CD4-positive, alpha-beta T cell treated with Interleukin-6 at 100 ng/mL for 8 hours (primary cell): ENCODE data around the gene STK10.
A peak's percentile ranks its signal among the peaks of the same experiment; 100 is the strongest.
"Not testable (repeated sequence)": the region's sequence is repeated elsewhere in the genome, so short reads cannot be mapped to it uniquely, and the experiment has no call there.

Experiments used
- DNase-seq: peaks from one replicate; pipeline ENCODE4 v3.0.0-alpha.2; 2020; ENCODE audit warnings: mixed read lengths, low spot score

Gene STK10

DNA sequence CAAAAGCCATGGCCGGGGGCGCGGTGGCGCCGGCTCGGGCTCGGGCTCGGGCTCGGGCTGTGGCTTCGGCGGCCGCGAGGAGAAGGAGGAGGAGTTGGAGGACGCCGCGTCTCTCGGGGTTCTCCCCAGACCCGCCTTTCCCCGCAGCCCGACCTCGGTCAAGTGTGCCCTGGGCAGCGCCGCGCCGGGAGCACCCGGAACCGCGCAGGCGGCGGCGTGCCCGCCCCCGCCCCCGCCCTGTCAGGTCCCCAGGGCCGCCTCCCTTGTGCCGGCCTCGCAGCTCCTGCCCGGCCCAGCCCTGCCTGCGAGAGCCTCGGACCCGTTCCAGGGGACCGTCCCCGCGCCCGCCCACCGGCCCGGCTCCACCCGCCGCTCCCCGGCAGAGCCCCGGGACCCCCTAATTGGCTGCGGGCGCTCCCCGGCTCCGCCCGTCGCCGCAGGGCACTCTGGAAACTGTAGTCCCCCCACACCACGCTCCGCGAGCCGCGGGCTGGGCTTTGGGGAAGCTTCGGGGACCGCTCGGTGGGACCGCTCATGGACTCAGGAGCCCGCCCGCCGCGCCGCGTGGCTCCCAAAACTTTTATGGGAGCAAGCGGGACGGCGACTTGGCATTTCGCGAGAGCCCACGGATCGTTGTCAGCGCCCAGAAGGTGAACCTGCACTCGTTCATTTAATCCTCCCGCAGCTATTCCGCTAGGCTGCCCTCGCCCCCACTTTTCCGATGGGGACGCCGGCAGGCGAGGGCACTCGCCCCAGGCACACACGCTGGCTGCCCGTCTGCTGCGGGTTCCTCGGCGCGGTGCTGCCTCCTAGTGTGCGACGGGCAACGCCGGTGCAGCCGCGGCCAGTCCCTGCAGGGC lies at the start of gene STK10:
TSS of gene STK10 (minus strand) at position 192 of the 860 bp plus-strand sequence. CDS start at position 10, 182 bp downstream.
- DNase-seq = peak; percentile 90

DNA sequence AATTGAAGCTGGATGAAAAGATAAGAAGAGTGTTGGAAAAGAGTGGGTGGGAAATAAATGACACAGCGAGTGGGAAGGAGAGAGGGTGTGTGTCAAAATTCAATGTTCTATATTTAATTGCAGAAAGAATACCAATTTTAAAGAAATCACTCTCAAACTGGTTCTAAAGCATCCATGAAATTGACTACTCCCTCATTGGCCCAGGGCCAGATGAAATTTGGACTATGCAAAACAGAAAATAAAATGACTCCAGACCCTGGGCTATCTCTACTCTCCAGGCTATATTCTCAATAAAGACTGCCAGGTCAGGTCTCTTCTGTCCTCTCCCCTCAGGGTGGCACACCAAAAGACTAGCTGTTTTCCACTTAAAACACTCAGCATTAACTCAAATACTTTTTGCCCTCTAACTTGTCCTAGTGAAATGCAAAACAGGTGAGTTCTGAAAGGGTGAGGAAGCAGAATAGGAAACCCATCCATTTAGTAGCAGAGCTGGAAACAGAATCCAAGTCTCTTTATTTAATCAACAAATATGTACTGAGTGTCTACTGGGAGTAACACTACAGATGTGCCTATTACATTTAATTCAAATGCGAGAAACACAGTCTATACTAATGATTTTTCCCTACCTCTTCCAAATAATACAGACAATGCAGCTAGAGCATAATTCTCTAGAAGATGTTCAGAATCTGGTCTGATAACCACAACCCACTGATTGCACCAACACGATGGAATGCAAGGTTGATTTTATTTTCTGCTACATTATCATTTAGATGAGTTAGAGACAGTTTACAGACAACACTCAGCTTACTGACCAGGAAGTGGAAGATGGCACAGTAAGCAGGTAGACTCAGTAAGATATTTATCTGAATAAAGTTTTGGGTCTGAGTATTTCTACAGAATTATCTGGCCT lies 48.1 kb upstream of the STK10 start:
- DNase-seq = no peak

DNA sequence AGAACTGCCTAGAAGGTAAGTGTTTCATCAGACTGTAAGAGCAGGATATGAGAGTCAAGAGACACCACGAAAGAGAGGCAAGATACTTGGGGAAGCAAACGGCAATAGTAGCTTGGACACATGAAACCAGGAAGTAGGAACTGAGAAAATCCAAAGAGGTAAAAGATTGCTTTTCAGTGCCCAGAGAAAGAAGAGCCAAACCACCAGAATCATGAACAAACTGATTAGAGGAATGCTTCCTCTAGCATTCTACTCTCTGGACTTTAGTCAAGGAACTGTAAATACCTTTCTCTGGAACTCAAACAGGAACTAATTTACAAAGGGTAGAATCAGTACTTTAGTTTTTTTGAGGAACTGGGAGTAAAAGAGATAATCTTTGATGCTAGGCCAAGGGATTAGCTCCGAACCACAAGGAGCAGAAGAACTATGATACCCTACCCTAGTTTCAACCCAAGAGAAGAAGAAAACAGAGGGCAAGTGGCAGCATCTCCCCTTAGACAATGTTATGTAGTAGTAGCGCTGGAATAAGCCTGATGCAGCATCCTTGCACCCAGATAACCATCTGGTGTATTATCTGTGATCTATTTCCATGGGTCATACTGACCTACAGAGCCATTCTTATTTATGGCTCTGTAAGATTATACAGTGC lies 47.2 kb upstream of the STK10 start:
- DNase-seq = no peak

DNA sequence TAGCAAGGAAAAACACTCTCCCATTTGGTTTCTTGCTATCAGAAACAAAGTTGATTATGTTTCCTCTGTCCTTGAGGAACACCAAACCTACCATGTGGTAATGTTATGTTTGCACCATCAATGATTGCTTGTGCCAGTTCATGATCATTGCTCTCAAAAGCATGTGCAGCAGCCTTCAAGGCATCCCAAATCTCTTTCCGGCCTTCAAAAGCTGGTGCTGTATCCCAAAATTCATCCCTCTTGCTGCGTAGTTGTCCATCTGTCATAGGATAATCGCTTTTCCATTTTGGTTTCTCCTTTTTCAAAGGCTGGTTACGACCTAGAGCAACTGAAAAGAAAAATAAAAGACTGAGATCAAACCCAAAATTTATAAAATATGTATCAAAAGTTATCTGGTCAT lies 46.0 kb upstream of the STK10 start:
- DNase-seq = no peak

DNA sequence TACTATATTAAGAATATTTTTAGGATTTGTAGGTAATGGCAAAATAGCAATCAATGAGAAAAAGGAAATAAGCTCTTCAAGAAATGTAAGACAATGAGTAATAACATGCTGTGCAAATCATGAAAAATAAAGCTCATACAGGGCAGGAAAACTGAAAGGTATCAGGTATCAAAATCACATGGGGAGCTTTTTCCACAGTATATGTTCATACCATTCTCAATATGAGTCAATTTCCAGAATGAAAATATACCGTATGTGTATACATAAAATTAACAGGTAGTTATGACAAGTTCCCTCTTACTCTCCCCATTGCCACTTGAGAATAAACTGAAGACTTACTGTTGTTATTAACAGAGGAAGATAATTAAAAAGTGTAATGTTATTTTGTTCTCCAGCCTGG lies 41.9 kb upstream of the STK10 start:
- no peak for DNase-seq

DNA sequence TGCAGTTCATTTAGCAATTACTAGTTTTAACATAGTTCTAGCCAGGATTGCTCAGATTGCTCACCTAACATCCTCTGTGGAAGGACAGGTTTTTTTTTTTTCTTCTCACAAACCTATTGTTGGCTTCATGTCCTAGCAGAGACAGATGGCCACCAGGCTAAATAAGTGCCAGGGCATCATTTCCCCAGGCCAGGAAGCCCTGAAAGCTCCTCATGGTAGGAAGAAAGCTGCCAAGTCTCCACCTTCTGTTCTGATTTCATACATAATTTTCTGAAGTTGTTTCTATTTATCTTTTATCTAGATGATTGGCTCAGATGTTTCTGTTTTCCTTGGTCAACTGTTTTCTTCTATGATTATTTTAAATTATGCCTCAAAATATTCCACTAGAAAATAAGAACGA lies 37.0 kb upstream of the STK10 start:
- no peak for DNase-seq

DNA sequence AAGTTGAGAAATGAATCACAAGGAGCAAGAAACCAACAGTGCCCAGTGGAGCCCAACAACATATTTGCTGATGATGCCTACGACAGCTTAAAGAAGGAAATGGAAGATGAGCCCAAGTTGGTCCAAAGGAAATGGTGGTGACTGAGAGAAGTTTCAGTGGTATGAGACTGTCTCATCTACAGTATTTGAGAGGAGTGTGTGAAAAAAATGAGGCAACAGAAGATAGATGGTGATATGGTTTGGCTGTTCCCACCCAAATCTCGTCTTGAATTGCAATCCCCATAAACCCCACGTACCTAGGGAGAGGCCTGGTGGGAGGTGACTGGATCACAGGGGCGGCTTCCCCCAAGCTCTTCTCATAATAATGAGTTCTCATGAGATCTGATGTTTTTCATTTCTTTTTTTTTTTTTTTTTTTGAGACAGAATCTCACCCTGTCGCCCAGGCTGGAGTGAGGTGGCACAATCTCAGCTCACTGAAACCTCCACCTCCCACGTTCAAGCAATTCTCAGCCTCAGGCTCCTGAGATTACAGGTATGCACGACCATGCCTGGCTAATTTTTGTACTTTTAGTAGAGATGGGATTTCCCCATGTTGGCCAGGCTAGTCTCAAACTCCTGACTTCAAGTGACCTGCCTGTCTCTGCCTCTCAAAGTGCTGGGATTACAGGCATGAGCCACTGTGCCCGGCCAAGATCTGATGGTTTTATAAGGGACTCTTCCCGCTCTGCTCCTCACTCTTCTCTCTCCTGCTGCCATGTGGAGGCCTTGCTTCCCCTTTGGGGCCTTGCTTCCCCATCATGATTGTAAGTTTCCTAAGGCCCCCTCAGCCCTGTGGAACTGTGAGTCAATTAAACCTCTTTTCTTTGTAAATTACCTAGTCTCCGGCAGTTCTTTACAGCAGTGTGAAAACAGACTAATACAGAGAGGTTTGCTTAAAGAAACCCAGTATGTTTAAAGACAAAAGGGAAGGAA lies 36.2 kb upstream of the STK10 start:
- DNase-seq = no peak

DNA sequence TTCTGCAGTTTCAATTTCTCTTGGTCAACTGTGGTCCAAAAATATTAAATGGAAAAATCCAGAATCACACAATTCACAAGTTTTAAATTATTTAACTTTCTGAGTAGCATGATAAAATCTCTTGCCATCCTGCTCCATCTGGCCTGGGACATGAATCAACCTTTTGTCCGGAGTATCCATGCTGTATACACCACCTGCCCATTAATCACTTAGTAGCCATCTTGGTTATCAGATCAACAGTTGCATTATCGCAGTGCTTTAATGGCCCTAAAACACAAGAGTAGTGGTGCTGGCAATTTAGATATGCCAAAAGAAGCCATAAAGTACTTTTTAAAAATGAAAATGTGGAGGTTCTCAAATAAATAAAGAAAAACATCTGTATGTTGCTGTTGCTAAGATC lies 31.3 kb upstream of the STK10 start:
- DNase-seq = no peak

DNA sequence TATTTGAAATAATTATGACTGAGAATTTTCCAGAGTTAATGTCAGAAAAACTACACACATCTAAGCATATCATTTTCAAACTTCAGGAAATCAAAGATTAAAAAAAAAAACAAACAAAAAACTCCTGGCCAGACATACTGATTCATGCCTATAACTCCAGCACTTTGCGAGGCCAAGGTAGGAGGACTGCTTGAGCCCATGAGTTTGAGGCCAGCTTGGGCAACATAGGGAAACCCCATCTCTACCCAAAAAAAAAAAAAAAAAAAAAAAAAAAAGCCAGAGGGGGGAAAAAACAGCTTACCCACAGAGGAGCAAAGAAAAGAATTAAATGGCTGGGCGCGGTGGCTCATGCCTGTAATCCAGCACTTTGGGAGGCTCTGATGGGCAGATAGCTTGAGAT lies 28.3 kb upstream of the STK10 start:
- DNase-seq = no peak

DNA sequence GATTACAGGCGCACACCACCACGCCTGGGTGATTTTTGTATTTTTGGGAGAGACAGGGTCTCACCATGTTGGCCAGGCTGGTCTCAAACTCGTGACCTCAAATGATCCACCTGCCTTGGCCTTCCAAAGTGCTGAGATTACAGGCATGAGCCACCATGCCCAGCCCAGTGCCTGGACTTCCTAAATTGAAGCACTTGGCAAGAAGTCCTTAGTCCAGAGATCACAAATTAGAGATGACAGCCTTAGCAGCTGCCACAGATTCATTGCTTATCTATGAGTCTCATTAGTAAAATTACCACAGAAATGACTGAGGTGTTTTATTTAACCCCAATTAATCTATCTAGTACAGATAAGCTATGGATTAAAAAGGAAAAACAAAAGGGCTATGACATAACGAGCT lies 25.1 kb upstream of the STK10 start:
- no peak for DNase-seq

DNA sequence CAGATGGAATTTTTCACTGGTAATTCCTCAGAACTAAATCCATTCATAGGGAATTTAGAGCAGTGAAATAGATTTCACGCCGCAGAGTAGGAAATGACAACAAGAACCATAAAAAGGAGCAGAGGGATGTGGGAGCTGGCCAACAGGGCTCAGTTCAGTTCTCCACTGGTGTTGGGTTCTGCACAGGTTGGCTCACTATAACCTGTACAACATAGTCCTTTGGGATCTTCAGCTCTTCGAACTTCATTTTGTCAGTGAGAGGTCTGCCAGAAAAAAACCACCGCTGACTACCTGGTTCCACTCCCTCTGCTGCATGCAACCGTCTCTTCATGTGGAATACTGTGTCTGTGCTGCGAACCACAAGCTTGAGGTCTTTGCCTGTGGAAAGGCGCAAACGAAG lies 23.7 kb upstream of the STK10 start:
- DNase-seq = no peak

DNA sequence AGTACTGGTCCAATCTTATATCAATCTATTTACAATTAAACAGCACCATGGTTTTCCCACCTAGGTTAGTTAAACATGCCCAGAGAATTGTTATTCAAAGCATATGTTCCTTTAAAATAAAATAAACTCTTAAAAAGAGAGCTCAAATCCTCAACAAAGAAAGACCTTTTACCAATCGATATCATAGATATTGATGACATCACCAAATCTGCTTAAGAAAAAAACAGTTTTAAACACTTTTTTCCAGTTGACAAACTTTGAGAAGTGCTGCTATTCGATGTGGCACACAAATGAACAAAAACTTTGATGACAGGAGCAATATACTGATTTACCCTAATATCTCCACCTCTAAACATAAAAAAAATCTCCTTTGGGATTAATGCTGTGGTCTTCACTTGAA lies 21.7 kb upstream of the STK10 start:
- DNase-seq = no peak

DNA sequence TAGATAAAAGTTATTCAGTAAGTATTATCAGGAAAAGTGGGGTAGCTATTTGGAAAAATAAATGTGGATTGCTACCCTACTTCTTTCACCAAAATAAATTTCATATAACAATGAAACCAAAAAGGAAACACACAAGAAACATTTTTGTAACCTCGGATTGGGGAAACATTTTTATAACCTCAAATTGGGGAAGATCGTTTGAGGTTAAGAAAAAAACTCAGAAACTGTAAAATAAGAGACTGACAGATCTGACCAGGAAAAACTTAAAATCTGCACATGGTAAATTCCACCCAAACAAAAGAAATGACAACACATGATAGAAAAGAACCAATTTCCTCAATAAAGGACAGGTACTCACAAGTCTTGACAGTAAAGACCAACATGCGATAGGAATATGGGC lies 19.5 kb upstream of the STK10 start:
- no peak for DNase-seq

DNA sequence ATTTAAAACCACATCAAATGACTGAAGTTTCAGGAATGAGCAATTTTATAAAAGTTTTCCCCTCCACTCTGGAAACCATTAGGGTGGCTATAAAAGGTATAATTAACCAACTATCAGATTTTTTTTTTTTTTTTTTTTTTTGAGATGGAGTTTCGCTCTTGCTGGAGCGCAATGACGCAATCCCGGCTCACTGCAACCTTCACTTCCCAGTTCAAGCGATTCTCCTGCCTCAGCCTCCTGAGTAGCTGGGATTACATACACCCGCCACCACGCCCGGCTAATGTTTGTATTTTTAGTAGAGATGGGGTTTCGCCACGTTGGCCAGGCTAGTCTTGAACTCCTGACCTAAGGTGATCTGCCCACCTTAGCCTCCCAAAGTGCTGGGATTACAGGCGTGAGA lies 18.0 kb upstream of the STK10 start:
- not testable (repeated sequence) for DNase-seq

DNA sequence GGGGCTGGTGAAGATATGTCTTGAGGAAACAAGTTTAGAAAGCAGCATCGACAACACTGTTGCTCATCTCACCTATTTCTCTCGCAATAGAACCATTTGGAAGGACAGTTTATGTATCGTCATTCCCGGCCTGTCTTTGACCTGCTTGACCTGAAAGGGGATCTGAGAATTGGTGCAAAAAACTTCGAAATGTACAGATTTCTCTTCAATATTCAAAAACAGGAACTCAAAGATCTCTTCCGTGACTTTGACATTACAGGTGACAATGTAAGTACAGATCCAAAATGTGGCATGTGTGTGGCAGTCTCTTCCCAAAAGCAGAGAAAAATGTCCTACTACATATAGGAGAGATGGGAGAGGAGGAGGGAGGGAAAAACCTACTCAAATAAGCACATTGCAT lies 12.5 kb upstream of the STK10 start:
- no peak for DNase-seq

DNA sequence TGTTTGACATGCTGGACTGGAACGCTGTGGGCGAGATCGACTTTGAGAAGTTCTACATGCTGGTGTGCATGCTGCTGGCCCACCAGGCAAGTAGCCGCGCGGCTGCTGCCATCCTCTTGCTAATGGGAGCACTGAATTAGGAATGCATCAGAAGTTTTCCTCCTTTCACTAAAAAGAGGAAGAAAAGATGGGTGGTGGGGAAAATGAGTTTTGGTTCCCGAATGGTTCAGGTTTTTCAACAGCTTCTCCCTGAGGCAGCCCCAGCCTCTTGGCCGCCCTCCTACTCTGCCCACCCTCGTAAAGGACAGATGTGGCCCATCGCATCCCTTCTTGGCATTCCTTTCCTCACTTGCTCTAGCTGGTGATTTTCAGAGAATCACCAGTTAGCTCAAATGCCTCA lies 11.4 kb upstream of the STK10 start:
- DNase-seq = no peak

DNA sequence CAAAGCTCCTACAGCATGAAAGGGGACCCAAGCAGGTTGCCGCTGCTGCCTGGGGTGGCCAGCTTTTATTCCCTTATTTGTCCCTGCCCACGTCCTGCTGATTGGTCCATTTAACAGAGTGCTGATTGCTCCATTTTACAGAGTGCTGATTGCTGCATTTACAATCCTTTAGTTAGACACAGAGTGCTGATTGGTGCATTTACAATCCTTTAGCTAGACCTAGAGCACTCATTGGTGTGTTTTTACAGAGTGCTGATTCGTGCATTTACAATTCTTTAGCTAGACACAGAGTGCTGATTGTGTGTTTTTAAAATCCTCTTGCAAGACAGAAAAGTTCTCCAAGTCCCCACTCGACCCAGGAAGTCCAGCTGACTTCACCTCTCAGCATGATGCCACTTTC lies 9.8 kb upstream of the STK10 start:
- DNase-seq = not testable (repeated sequence)

DNA sequence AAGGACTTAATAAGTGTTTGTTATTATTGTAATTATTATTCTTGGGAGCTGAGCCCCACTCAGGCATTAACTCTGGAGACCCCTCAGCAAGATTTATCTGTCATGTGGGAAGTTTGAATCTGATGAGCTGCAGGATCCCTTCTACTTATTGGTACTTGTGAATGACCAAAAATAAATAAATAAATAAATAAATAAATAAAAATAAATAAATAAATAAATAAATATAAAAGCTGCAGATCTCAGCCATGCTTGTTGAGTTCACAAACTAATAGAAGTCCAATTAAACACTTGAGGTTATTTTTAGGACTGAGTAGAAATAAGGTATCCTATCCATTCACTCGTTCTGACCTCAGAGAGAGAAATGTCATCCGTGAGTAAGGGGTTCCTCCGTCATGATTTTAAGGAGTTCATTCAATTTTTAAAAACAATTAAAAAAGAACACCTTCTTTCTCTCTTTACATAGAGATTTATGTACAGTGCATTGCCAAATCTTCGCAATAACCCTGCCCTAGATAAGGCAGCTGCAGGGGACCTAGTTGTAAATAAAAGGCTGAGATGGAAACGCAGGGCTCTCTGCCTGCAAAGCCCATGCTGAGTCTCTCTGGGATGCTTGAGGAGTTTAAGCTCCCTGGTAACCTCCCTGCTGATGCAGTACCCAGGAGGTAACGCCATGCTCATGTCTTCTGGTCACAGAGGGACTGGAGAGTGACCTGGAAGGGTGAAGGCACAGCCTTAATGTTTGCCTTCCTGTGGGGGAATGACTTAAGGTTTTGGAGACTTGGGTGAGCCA lies 7.2 kb upstream of the STK10 start:
- no peak for DNase-seq

DNA sequence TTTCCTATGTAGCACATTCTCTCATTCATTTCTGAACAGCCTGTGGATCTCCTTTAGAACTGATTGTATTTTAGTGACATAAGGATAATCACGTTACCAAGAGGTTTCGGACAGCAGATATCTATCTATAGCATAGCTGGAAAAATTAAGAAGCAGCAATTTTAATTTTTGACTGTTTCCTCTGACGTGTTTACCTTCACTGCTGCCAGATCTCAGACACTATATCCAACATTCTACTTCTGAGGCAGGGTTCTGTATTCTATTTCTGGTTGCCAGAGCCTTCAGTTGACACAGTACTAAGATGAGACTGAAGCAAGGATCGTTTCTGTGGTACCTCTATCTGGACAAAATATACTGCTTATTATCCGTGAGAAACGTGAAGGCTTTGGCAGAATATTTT lies 5.8 kb upstream of the STK10 start, which contains the start of gene EFCAB9:
TSS of gene EFCAB9 (plus strand) at position 301 of the 400 bp plus-strand sequence. CDS start at position 302, 1 bp downstream.
- no peak for DNase-seq

DNA sequence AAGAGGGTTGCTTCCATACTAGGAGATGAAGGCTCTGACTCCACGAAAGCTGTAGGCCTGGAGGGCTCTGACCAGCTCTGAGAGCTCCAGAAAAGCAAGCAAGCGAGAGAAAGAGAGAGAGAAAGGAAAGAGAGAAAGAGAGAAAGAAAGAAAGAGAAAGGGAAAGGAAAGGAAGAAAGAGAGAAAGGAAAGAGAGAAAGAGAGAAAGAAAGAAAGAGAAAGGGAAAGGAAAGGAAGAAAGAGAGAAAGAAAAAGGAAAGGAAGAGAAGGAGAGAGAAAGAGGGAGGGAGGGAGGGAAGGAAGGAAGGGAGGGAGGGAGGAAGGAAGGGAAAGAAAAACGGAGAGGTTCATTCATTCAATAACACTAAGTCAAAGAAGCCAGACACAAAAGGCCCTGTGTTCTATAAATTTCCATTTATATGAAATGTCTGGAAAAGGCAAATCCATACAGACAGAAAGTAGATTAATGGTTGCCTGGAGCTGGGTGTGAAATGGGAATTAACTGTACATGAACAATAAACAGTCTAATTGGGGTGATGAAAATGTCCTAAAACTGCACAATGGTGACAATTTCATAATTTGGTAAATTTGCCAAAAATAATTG lies 1.8 kb upstream of the STK10 start:
- no peak for DNase-seq
